Urinary bladder (tissue), 4 donors: ENCODE measurements around the gene PAFAH1B2. TPM values are rescaled to one million over a fixed set of nuclear protein-coding genes. Genes with fewer than 3 reads are reported as not detected.
A peak's percentile ranks its signal among the peaks of the same experiment; 100 is the strongest.

Experiments used
- DNase-seq: peaks from one replicate; pipeline ENCODE4 v3.0.0-alpha.2; 2015; ENCODE audit errors: extremely low spot score
- H3K27ac ChIP-seq: one replicate; pipeline ENCODE4 v1.5.1; 2013; ENCODE audit warnings: low read depth, mild to moderate bottlenecking, moderate library complexity
- H3K36me3 ChIP-seq: one replicate; pipeline ENCODE4 v1.6.1; 2013; ENCODE audit warnings: mild to moderate bottlenecking, moderate library complexity; ENCODE audit not compliant: insufficient read depth
- H3K4me1 ChIP-seq: one replicate; pipeline ENCODE4 v1.6.1; 2013; ENCODE audit warnings: mild to moderate bottlenecking, moderate library complexity; ENCODE audit not compliant: insufficient read depth
- H3K4me3 ChIP-seq: one replicate; pipeline ENCODE4 v1.5.1; 2013; ENCODE audit warnings: low read depth, low read length
- WGBS: extraction: QIAGEN DNeasy Blood & Tissue Kit; methylation state at CpG from one replicate; pipeline ENCODE4 v1.1.7; 2013; 5-methylcytosine and 5-hydroxymethylcytosine counted together
- polyA plus RNA-seq: library from polyadenylated mRNA; stranded (reverse); fragments of 200-250 nt; gene quantifications from one replicate; pipeline ENCODE4 v1.2.3, GENCODE V29; 2013
- total RNA-seq: library from RNA; depleted of rRNA; stranded (reverse); fragments of >200 nt; gene quantifications from one replicate; pipeline ENCODE4 v1.2.3, GENCODE V29; 2014
- donor health status: healthy with polysubstance abuse.
- donor health status: healthy.

Gene PAFAH1B2
- total and polyA plus RNA-seq, 2 donors = 23.9 to 115 TPM

GRCh38 chr11:117217141-117218084 lies 73.3 kb downstream of the PAFAH1B2 start:
- no peak for DNase-seq
- H3K27ac ChIP-seq = peak overlapping the region; percentile 77
- no peaks in the 10 kb centered on the region for H3K36me3 ChIP-seq
- H3K4me3 ChIP-seq = no peak overlapping the region
- H3K4me1 ChIP-seq = no peaks in the 10 kb centered on the region
- 42% methylated on average over 11 of the region's 11 CpGs for WGBS

- 37% methylated on average over 15 of the region's 15 CpGs for WGBS
- Histone ChIP-seq H3K36me3 (no peaks in the 10 kb centered on the region), H3K4me3 (no peak overlapping the region), H3K27ac (peak overlapping the region; percentile 77), H3K4me1 (no peaks in the 10 kb centered on the region)
- no peak for DNase-seq
These were observed 74.2 kb downstream of the PAFAH1B2 start for GRCh38 chr11:117218133-117218915.

- H3K4me1 ChIP-seq = no peaks in the 10 kb centered on the region
- no peak for DNase-seq
- H3K27ac ChIP-seq = peak overlapping the region; percentile 67
- H3K4me3 ChIP-seq = no peak overlapping the region
- H3K36me3 ChIP-seq = no peaks in the 10 kb centered on the region
- 75% methylated on average over 9 of the region's 9 CpGs for WGBS
These were observed 74.9 kb downstream of the PAFAH1B2 start for GRCh38 chr11:117219001-117219400.

DNA sequence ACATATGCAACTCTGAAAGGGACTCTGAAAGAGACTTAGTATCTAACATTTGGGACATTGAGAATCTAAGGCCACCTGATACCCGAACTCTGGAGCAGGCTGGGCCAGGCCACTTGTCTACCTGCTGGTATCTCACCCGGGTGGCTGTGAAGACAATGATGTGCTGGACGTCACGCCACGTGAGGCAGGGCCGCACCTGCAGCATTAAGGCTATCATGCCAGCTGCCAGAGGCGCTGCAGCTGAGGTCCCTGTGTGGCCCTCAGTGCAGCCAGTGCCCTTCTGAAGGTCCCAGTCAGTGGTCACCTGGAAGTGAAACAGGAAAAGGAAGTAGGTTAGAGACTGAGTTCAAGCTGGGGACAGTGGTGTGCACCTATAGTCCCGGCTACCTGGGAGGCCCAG lies 75.4 kb downstream of the PAFAH1B2 start:
- H3K27ac ChIP-seq = no peak overlapping the region
- WGBS = 79% methylated on average over 8 of the region's 8 CpGs
- no peaks in the 10 kb centered on the region for H3K4me1 ChIP-seq
- H3K4me3 ChIP-seq = no peak overlapping the region
- DNase-seq = no peak
- no peaks in the 10 kb centered on the region for H3K36me3 ChIP-seq

DNA sequence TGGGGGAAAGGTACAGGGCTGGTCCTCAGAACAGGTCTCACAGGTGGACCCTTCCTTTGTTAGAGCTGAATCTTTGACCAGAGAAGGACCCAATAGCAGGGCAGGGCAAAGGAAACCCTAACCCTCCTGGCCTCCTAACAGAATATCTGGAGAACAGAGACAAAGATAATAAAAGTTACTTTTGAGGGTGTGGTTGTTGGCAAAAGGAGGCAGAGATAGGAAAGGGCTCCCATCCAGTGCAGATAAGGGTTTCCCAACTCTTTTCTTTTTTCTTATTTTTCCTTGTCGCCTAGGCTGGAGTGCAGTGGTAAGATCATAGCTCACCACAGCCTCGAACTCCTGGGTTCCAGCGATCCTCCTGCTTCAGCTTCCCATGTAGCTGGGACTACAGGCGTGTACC lies 75.9 kb downstream of the PAFAH1B2 start:
- H3K27ac ChIP-seq = no peak overlapping the region
- no peak for DNase-seq
- no peaks in the 10 kb centered on the region for H3K4me1 ChIP-seq
- H3K36me3 ChIP-seq = no peaks in the 10 kb centered on the region
- H3K4me3 ChIP-seq = no peak overlapping the region
- 80% methylated on average over 4 of the region's 4 CpGs for WGBS

- DNase-seq = no peak
- 30% methylated on average over 9 of the region's 9 CpGs for WGBS
- Histone ChIP-seq H3K4me1 (no peaks in the 10 kb centered on the region), H3K36me3 (no peaks in the 10 kb centered on the region), H3K27ac (peak overlapping the region; percentile 11), H3K4me3 (no peak overlapping the region)
These were observed 76.5 kb downstream of the PAFAH1B2 start for GRCh38 chr11:117220568-117220967.

DNA sequence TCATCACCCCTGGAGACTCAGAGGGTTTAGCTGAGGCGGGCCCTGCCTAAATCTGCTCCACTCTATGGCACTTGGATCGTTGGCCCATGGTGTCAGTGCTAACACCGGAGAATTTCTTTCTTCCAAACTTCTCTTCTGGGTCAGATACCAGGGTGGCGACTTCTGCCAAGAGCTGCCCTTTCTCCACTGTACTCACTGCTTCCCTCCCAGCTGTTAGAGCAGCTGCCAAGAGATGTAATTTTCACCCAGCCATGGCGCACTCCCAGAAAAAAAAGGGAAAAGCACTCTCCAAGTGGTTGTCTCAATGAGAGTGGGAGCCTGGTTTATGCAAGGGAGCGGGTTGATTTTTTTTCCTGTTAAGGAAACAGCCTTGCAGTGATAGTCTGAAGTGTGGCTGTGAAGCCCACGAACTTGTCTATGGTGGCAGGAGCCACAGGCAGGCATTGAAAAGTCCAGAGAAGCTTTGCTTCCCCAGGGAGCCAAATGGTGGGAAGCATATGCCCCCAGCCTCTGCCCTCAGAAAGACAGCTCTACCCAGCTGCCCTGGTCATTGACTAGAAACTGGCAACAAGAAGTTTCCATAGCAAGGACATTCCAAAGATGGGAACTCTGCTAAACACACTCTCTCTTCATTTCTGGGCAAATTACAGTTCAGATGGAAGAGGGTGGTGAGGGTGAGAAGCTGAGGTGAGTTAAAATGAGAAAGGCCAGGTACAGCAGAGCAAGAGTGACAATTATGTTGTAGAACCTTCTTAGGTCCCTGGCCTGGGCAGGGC lies 77.1 kb downstream of the PAFAH1B2 start:
- no peaks in the 10 kb centered on the region for H3K4me1 ChIP-seq

GRCh38 chr11:117221775-117222517 lies 77.9 kb downstream of the PAFAH1B2 start:
- Histone ChIP-seq H3K4me3 (no peak overlapping the region), H3K36me3 (no peaks in the 10 kb centered on the region), H3K4me1 (no peaks in the 10 kb centered on the region), H3K27ac (peak overlapping the region; percentile 65)
- 22% methylated on average over 7 of the region's 7 CpGs for WGBS
- DNase-seq = no peak

More for the DNA sequence above, 77.1 kb downstream of the PAFAH1B2 start:
- H3K4me3 ChIP-seq = no peak overlapping the region
- no peak for DNase-seq
- 45% methylated on average over 7 of the region's 7 CpGs for WGBS
- H3K27ac ChIP-seq = peak overlapping the region; percentile 65
- no peaks in the 10 kb centered on the region for H3K36me3 ChIP-seq

DNA sequence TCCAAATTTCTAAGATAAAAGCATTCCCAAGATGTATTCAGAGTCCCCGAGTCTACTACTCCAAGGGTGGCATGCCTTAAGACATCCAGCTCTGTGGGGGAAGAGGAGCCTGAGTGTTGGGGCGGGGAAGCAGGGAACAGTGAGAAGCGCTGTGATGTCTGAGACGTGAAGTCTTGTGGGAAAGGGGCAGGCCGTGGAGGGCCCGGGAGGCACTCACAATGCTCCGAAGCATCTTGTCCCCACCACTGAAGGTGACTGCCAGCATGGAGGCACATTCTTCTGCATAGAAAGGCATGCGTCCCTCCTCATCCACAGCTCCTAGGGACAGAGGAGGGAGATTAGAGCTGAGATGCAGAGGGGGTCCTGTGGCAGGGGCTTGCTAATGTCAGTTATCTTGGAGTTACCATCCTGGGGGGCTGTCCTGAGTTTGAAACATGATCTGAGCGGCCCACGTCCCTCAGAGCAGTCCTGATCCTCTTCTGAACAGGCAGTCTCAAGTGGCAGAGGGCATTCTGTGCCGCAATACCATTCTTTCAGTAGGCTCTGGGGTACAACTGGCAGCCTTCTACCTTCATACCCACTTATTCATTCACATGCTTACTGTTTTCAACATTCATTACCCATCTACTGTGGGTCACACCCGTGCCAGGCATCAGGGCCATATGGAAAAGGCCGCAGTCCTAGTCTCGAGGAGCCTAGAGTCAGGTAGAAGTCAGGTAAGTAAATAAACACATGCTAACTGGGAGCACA lies 79.1 kb downstream of the PAFAH1B2 start:
- H3K27ac ChIP-seq = no peak overlapping the region
- no peak for DNase-seq
- H3K4me1 ChIP-seq = no peaks in the 10 kb centered on the region
- H3K36me3 ChIP-seq = no peaks in the 10 kb centered on the region
- 87% methylated on average over 14 of the region's 14 CpGs for WGBS
- H3K4me3 ChIP-seq = no peak overlapping the region

GRCh38 chr11:117223741-117224689 lies 79.9 kb downstream of the PAFAH1B2 start:
- Histone ChIP-seq H3K4me3 (no peak overlapping the region), H3K4me1 (no peaks in the 10 kb centered on the region), H3K27ac (no peak overlapping the region), H3K36me3 (no peaks in the 10 kb centered on the region)
- 77% methylated on average over 17 of the region's 17 CpGs for WGBS
- no peak for DNase-seq

- H3K4me1 ChIP-seq = no peaks in the 10 kb centered on the region
- no peaks in the 10 kb centered on the region for H3K36me3 ChIP-seq
- no peak overlapping the region for H3K4me3 ChIP-seq
- H3K27ac ChIP-seq = no peak overlapping the region
- WGBS = 93% methylated on average over 9 of the region's 9 CpGs
- DNase-seq = no peak
These were observed 81.6 kb downstream of the PAFAH1B2 start for GRCh38 chr11:117225553-117226170.
